Fibroblast of lung (primary cell): ENCODE measurements around the gene DYSF. TPM values are rescaled to one million over a fixed set of nuclear protein-coding genes. Genes with fewer than 3 reads are reported as not detected.
A peak's percentile ranks its signal among the peaks of the same experiment; 100 is the strongest.

Source experiments
- DNase-seq, 2 donors: peaks; one replicate each; pipeline versions ENCODE4 v3.0.0 to v3.0.0-alpha.2; 2010; ENCODE audit warnings: low read depth in 2 of 2
- H2AFZ ChIP-seq: 2 replicates; pipeline ENCODE4 v1.5.1; 2012; ENCODE audit warnings: low read length, control low read depth, inconsistent platforms
- H3K27ac ChIP-seq: 2 replicates; pipeline ENCODE4 v1.5.1; 2011; ENCODE audit warnings: low read length, control low read depth; ENCODE audit not compliant: insufficient read depth
- H3K27me3 ChIP-seq: 2 replicates; pipeline ENCODE4 v1.5.1; 2011; ENCODE audit warnings: mild to moderate bottlenecking, low read length; ENCODE audit not compliant: control insufficient read depth, insufficient read depth
- H3K36me3 ChIP-seq: 2 replicates; pipeline ENCODE4 v1.5.1; 2011; ENCODE audit warnings: low read length; ENCODE audit not compliant: control insufficient read depth, insufficient read depth
- H3K4me1 ChIP-seq: 2 replicates; pipeline ENCODE4 v1.5.1; 2011; ENCODE audit warnings: low read length; ENCODE audit not compliant: control insufficient read depth, insufficient read depth; ENCODE audit errors: extremely low read depth
- H3K4me2 ChIP-seq: 2 replicates; pipeline ENCODE4 v1.5.1; 2011; ENCODE audit warnings: low read length, control low read depth; ENCODE audit not compliant: insufficient read depth; ENCODE audit errors: extremely low read depth
- H3K4me3 ChIP-seq, 4 experiments: fragments of 200-600 bp in 1 of 4; sonication (generic) in 1 of 4; replicated peaks in 1 of 4; 2 replicates each; pipeline ENCODE4 v1.5.1; 2011 to 2016; ENCODE audit warnings: low read length in 4 of 4, low read depth in 3 of 4, mild to moderate bottlenecking in 3 of 4, control low read depth in 2 of 4, inconsistent platforms in 1 of 4, mixed read lengths in 1 of 4; ENCODE audit not compliant: insufficient read depth in 1 of 4; ENCODE audit errors: control extremely low read depth in 1 of 4
- H3K79me2 ChIP-seq: 2 replicates; pipeline ENCODE4 v1.5.1; 2012; ENCODE audit warnings: mild to moderate bottlenecking, low read length, inconsistent platforms; ENCODE audit not compliant: control insufficient read depth, insufficient read depth
- H3K9ac ChIP-seq: 2 replicates; pipeline ENCODE4 v1.5.1; 2011; ENCODE audit warnings: mild to moderate bottlenecking, low read length, control low read depth; ENCODE audit not compliant: insufficient read depth
- H3K9me3 ChIP-seq: 2 replicates; pipeline ENCODE4 v1.5.1; 2012; ENCODE audit warnings: low read depth, low read length; ENCODE audit not compliant: control insufficient read depth, insufficient read depth
- H4K20me1 ChIP-seq: 2 replicates; pipeline ENCODE4 v1.5.1; 2011; ENCODE audit warnings: low read length; ENCODE audit not compliant: control insufficient read depth, insufficient read depth; ENCODE audit errors: extremely low read depth
- CTCF ChIP-seq, 2 donors: IDR thresholded peaks in 1 of 2; conservative IDR thresholded peaks in 1 of 2; 1 replicate in 1 of 2; 2 replicates in 1 of 2; pipeline ENCODE4 v1.5.1; 2011 to 2012; ENCODE audit warnings: low read length in 2 of 2, control low read depth in 1 of 2, inconsistent platforms in 1 of 2, low read depth in 1 of 2, mild to moderate bottlenecking in 1 of 2
- EZH2 ChIP-seq: IDR thresholded peaks from 2 replicates; pipeline ENCODE4 v1.5.1; 2012; ENCODE audit warnings: low read length, control low read depth, mild to moderate bottlenecking; ENCODE audit errors: missing control alignments
- polyA plus RNA-seq, 2 donors: library from polyadenylated mRNA; depleted of rRNA in 1 of 2; stranded (reverse) in 1 of 2; unstranded in 1 of 2; fragments of >200 nt; gene quantifications; 2 replicates each; pipeline ENCODE4 v1.2.1, GENCODE V29; 2011 to 2012; ENCODE audit warnings: missing spikeins in 1 of 2
- total RNA-seq: library from RNA; depleted of rRNA; stranded (reverse); fragments of >200 nt; gene quantifications from 2 replicates; pipeline ENCODE4 v1.2.1, GENCODE V29; 2014

DYSF gene
- total and polyA plus RNA-seq, 2 donors (not counting 1 experiment from before 2014, with no cell fraction given): under 0.01 to 0.67 TPM

DNA sequence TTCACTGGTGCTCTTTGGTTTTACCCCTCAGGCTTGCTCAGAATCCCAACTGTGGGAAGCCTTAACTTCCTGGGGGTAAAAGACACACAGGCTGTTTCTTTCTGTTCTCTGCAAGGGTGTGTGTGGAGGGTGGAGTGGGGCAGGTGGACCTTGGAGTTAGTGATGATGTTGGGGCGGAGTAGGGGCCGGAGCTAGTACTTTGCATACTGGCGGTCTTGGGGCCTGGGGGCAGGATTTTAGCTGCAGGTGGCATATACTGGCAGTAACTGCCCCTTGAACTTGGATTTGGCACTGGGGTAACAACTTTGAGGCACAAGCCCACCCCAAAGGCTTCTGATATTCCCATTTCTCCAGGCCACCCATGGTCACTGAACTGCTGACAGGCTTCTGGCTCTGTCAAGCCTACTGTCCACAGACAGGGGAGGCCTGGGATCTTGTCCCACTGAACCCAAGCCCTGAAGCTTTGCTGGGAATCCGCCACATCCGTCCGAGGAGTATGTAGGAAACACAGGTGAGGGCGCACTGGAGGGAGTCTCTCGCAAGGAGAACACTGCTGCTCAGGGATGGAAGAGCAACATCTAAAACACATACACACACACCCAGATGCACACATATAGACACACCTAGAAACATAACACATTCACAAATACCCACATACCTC is 258.9 kb downstream of the DYSF start:
- Histone ChIP-seq H3K4me2 (no peak overlapping the region), H3K27me3 (peaks cover 9% of the 10 kb centered on the region)
- TF ChIP-seq EZH2 (no peak), CTCF (conservative IDR thresholded peaks at IDR 0.05 in 1 of 2, IDR thresholded peaks at IDR 0.05 in 1 of 2; ENCODE audit: low read depth in 1 of 2, low read length in 2 of 2) (no peak)

DNA sequence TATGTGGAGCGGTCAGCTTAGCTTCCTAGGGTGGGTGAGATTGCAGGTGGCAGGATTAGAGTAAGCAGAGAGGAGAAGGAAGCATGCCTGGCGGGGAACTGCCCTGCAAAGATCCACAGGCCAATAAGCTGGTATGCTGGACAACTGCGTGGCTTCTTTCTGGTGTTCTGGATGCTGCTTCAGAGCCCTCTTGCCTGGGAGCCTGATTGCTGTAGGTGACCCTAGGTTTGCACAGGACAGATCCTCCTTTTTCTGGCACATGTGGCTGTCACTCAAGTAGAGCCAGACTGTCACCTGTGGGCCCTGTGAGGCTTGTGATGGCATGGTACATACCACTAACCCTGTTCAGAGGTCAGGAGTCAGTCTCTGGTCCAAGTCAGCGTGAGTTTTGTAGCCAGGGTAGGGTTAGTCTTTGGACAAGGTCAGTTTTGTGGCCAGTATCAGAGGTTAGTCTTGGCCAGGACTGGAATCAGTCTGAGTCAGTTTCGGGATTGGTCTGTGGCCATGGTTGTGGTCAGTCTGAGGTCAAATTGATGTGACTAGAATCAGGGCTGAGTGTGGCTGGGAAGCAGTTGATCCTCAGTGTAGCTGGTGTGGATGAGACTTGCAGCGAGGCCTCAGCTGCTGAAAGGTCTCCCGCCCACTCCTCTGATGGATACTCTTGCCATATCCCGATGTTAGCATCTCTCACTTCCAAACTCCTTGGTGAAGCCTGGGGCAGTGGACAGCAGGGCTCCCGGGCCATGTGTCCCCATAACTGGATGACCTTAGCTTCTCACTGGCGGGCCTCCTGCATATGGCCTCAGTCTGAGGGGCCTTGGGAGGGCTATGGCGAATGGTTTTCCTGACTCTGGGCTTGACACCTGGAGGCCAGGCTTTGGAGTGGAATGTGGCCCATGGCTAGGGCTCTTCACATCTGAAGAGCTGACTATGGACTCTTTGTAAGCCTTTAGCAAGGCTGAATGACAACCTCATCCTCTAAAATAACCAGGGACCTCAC is 260.5 kb downstream of the DYSF start:
- TF ChIP-seq EZH2: no peak
- TF ChIP-seq CTCF (conservative IDR thresholded peaks at IDR 0.05 in 1 of 2, IDR thresholded peaks at IDR 0.05 in 1 of 2; ENCODE audit: low read depth in 1 of 2, low read length in 2 of 2): no peak
- Histone ChIP-seq H3K4me1 (peaks cover 20% of the 10 kb centered on the region), H3K4me3 (no peak overlapping the region), H3K9ac (no peak overlapping the region), H3K79me2 (no peaks in the 10 kb centered on the region), H3K9me3 (no peaks in the 10 kb centered on the region), H3K36me3 (no peaks in the 10 kb centered on the region), H2AFZ (no peak overlapping the region), H3K27ac (no peak overlapping the region), H3K27me3 (peaks cover 9% of the 10 kb centered on the region), H3K4me2 (no peak overlapping the region), H4K20me1 (no peaks in the 10 kb centered on the region)
- DNase-seq: peak; percentile 29 to 61

More for the DNA sequence above, 258.9 kb downstream of the DYSF start:
- H2AFZ ChIP-seq: no peak overlapping the region
- peaks cover 20% of the 10 kb centered on the region for H3K4me1 ChIP-seq
- no peaks in the 10 kb centered on the region for H3K79me2 ChIP-seq
- H3K36me3 ChIP-seq: no peaks in the 10 kb centered on the region
- H3K27ac ChIP-seq: no peak overlapping the region
- H3K4me3 ChIP-seq: no peak overlapping the region
- H4K20me1 ChIP-seq: no peaks in the 10 kb centered on the region
- no peaks in the 10 kb centered on the region for H3K9me3 ChIP-seq
- DNase-seq: no peak
- H3K9ac ChIP-seq: no peak overlapping the region

DNA sequence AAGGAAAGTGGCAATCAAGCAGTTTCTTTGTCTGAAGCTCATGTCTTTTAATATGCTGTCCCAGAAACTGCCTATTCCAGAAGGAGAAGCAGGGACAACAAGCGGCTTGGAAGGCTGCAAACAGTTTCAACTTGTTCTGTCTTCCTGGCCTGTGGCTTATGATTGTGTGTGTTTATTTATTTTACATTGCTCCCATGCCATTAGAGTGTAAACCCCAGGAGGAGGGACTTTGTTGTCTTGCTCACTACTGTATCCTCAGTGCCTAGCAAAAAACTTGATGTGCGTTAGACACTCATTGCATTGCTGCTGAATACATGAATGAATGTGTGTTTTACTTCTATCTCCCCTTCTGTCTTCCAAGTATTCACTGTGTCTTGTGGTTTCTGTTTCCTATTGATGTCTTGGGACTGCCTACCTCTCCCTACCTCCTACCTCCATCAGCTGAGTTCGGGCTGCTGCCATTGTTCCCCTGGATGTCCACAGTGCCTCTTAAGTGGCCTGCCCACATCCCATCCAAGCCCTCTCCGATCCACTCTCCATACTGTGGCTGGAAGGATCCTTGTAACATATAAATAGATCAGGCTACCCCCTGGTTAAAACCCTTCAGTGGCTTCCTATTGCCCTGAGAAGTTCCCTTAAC is 261.4 kb downstream of the DYSF start:
- TF ChIP-seq EZH2: no peak
- no peak for TF ChIP-seq CTCF (conservative IDR thresholded peaks at IDR 0.05 in 1 of 2, IDR thresholded peaks at IDR 0.05 in 1 of 2; ENCODE audit: low read depth in 1 of 2, low read length in 2 of 2)

More for the DNA sequence above, 261.4 kb downstream of the DYSF start:
- H3K27ac ChIP-seq: no peak overlapping the region
- no peaks in the 10 kb centered on the region for H4K20me1 ChIP-seq
- H3K79me2 ChIP-seq: no peaks in the 10 kb centered on the region
- no peaks in the 10 kb centered on the region for H3K36me3 ChIP-seq
- H3K4me1 ChIP-seq: peaks cover 20% of the 10 kb centered on the region
- no peak for DNase-seq
- H3K9ac ChIP-seq: no peak overlapping the region
- H3K4me3 ChIP-seq: no peak overlapping the region
- peaks cover 11% of the 10 kb centered on the region for H3K27me3 ChIP-seq
- H2AFZ ChIP-seq: no peak overlapping the region
- H3K9me3 ChIP-seq: no peaks in the 10 kb centered on the region
- no peak overlapping the region for H3K4me2 ChIP-seq
